Measurements from ENCODE around the gene PHACTR1.

Gene PHACTR1

GRCh38 chr6:12803486-12803885, 86.9 kb downstream of the PHACTR1 start:
- no peak for DNase-seq (ENCODE audit: low read depth)

- DNase-seq (ENCODE audit: low read depth) = peak; percentile 45
Measured at GRCh38 chr6:12804952-12805645, 88.5 kb downstream of the PHACTR1 start.

- no peak for DNase-seq (ENCODE audit: low read depth)
Measured at GRCh38 chr6:12806136-12806535, 89.6 kb downstream of the PHACTR1 start.

- no peak for DNase-seq (ENCODE audit: low read depth)
Measured at GRCh38 chr6:12806796-12807195, 90.2 kb downstream of the PHACTR1 start.

GRCh38 chr6:12811519-12811918, 95.0 kb downstream of the PHACTR1 start:
- no peak for DNase-seq (ENCODE audit: low read depth)

GRCh38 chr6:12813321-12813720, 96.8 kb downstream of the PHACTR1 start:
- no peak for DNase-seq (ENCODE audit: low read depth)

GRCh38 chr6:12814015-12814414, 97.4 kb downstream of the PHACTR1 start:
- DNase-seq (ENCODE audit: low read depth) = no peak

GRCh38 chr6:12815089-12815488, 98.5 kb downstream of the PHACTR1 start:
- no peak for DNase-seq (ENCODE audit: low read depth)

GRCh38 chr6:12815884-12816600, 99.5 kb downstream of the PHACTR1 start:
- no peak for DNase-seq (ENCODE audit: low read depth)

- DNase-seq (ENCODE audit: low read depth) = no peak
Measured at GRCh38 chr6:12818324-12818723, 101.8 kb downstream of the PHACTR1 start.

GRCh38 chr6:12823847-12824246, 107.3 kb downstream of the PHACTR1 start:
- DNase-seq (ENCODE audit: low read depth) = no peak

GRCh38 chr6:12826584-12826983, 110.0 kb downstream of the PHACTR1 start:
- DNase-seq (ENCODE audit: low read depth) = no peak

- DNase-seq (ENCODE audit: low read depth) = no peak
Measured at GRCh38 chr6:12827921-12828320, 111.4 kb downstream of the PHACTR1 start.

GRCh38 chr6:12832226-12832735, 115.7 kb downstream of the PHACTR1 start:
- no peak for DNase-seq (ENCODE audit: low read depth)

GRCh38 chr6:12836009-12836408, 119.4 kb downstream of the PHACTR1 start:
- DNase-seq (ENCODE audit: low read depth) = no peak

- no peak for DNase-seq (ENCODE audit: low read depth)
Measured at GRCh38 chr6:12841619-12842018, 125.1 kb downstream of the PHACTR1 start.

- no peak for DNase-seq (ENCODE audit: low read depth)
Measured at GRCh38 chr6:12842114-12842513, 125.5 kb downstream of the PHACTR1 start.

GRCh38 chr6:12842658-12843057, 126.1 kb downstream of the PHACTR1 start:
- no peak for DNase-seq (ENCODE audit: low read depth)

- no peak for DNase-seq (ENCODE audit: low read depth)
Measured at GRCh38 chr6:12844284-12845223, 128.0 kb downstream of the PHACTR1 start.

- DNase-seq (ENCODE audit: low read depth) = no peak
Measured at GRCh38 chr6:12845224-12846004, 128.8 kb downstream of the PHACTR1 start.

GRCh38 chr6:12848964-12849808, 132.6 kb downstream of the PHACTR1 start:
- DNase-seq (ENCODE audit: low read depth) = no peak
